Ascending aorta (tissue), 2 donors: ENCODE data around the gene SLC30A10. TPM values are rescaled to one million over a fixed set of nuclear protein-coding genes. Genes with fewer than 3 reads are reported as not detected.
"Not testable (repeated sequence)": the region's sequence is repeated elsewhere in the genome, so short reads cannot be mapped to it uniquely, and the experiment has no call there.

Experiments used
- DNase-seq, 2 donors: peaks; one replicate each; pipeline ENCODE4 v3.0.0-alpha.2; 2019; ENCODE audit warnings: low spot score in 2 of 2
- H3K27ac ChIP-seq, 2 donors: fragments of 200-600 bp; sonication (generic); one replicate each; pipeline ENCODE4 v1.5.1; 2016 to 2017; ENCODE audit warnings: mild to moderate bottlenecking in 1 of 2
- H3K27me3 ChIP-seq: fragments of 200-600 bp; sonication (generic); one replicate; pipeline ENCODE4 v1.5.1; 2017
- H3K36me3 ChIP-seq, 2 donors: fragments of 200-600 bp; sonication (generic); one replicate each; pipeline ENCODE4 v1.5.1; 2016
- H3K4me1 ChIP-seq, 2 donors: fragments of 200-600 bp; sonication (generic); one replicate each; pipeline ENCODE4 v1.5.1; 2016 to 2017; ENCODE audit warnings: mild to moderate bottlenecking in 1 of 2
- H3K4me3 ChIP-seq, 2 donors: fragments of 200-600 bp; sonication (generic); one replicate each; pipeline ENCODE4 v1.5.1; 2016 to 2017; ENCODE audit warnings: mild to moderate bottlenecking in 1 of 2
- H3K9me3 ChIP-seq, 2 donors: fragments of 200-600 bp; sonication (generic); one replicate each; pipeline ENCODE4 v1.5.1; 2016
- intact Hi-C: fragments of 100-400 bp; cut with DNase I; formaldehyde crosslinking; loops from one replicate; pipeline ENCODE4 v1.15.1; 2023
- total RNA-seq: library from RNA; depleted of rRNA; stranded (reverse); fragments of >200 nt; gene quantifications from one replicate; pipeline ENCODE4 v1.1.0, GENCODE V29; 2016
- TF ChIP-seq, protein P1 (sequence below), 3 experiments: fragments of 200-600 bp in 2 of 3; fragments of 450-650 bp in 1 of 3; sonication (generic) in 2 of 3; IDR thresholded peaks; one replicate each; pipeline ENCODE4 v1.5.1; 2016 to 2019; ENCODE audit warnings: antibody characterized with exemption in 3 of 3, mild to moderate bottlenecking in 1 of 3, moderate library complexity in 1 of 3

SLC30A10 gene
- total RNA-seq, 1 donor from 2014 or later: not detected

GRCh38 chr1:219876798-219877209 lies 51.6 kb downstream of the SLC30A10 start:
- Histone ChIP-seq H3K9me3 (no peaks in the 10 kb centered on the region), H3K4me3 (no peak overlapping the region), H3K27ac (no peak overlapping the region), H3K4me1 (no peaks in the 10 kb centered on the region), H3K36me3 (no peaks in the 10 kb centered on the region), H3K27me3 (no peaks in the 10 kb centered on the region)
- TF ChIP-seq, protein P1, sequence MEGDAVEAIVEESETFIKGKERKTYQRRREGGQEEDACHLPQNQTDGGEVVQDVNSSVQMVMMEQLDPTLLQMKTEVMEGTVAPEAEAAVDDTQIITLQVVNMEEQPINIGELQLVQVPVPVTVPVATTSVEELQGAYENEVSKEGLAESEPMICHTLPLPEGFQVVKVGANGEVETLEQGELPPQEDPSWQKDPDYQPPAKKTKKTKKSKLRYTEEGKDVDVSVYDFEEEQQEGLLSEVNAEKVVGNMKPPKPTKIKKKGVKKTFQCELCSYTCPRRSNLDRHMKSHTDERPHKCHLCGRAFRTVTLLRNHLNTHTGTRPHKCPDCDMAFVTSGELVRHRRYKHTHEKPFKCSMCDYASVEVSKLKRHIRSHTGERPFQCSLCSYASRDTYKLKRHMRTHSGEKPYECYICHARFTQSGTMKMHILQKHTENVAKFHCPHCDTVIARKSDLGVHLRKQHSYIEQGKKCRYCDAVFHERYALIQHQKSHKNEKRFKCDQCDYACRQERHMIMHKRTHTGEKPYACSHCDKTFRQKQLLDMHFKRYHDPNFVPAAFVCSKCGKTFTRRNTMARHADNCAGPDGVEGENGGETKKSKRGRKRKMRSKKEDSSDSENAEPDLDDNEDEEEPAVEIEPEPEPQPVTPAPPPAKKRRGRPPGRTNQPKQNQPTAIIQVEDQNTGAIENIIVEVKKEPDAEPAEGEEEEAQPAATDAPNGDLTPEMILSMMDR (IDR thresholded peaks at IDR 0.05): no peak
- no peak for DNase-seq
- intact Hi-C loops: no loop called here

DNA sequence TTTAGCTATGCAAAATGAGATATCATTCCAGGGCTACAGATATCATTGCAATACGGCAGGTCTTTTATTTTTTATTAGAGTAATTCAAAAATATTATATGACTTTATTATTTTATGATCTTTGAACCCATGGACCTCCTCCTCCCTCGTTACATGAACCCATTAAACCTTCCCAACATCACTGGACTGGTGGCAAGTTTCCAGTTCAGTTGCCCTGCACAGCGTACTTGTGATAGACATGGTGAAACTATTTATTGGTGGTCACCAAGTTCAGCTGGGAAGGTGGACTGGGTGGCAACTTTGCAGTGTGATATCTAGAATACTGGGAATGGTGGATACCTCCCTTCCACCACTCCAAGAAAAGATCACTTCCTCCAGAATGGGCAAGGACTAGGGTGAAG lies 52.5 kb downstream of the SLC30A10 start:
- no peak for DNase-seq
- TF ChIP-seq, protein P1 (IDR thresholded peaks at IDR 0.05): no peak
- H3K27me3 ChIP-seq: no peaks in the 10 kb centered on the region
- no peak overlapping the region for H3K27ac ChIP-seq
- H3K4me1 ChIP-seq: no peaks in the 10 kb centered on the region
- no peaks in the 10 kb centered on the region for H3K36me3 ChIP-seq
- H3K9me3 ChIP-seq: no peaks in the 10 kb centered on the region
- intact Hi-C loops: no loop called here
- H3K4me3 ChIP-seq: no peak overlapping the region

DNA sequence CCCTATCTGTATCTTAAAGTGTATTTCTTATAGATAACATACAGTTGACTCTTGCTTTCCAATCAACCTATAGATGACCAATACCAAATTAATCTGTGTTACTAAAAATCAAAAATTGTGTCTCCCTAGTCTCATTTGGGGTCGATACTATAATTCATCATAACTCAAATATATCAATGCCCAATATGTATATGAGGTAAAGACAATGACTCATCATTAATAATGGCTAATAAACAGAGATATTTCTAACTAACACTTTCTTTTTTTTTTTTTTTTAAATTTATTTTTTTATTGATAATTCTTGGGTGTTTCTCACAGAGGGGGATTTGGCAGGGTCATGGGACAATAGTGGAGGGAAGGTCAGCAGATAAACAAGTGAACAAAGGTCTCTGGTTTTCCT lies 55.8 kb downstream of the SLC30A10 start:
- H3K27me3 ChIP-seq, intact Hi-C loops, H3K4me1 ChIP-seq, H3K4me3 ChIP-seq, DNase-seq, H3K36me3 ChIP-seq, H3K27ac ChIP-seq, H3K9me3 ChIP-seq: not testable (repeated sequence)

DNA sequence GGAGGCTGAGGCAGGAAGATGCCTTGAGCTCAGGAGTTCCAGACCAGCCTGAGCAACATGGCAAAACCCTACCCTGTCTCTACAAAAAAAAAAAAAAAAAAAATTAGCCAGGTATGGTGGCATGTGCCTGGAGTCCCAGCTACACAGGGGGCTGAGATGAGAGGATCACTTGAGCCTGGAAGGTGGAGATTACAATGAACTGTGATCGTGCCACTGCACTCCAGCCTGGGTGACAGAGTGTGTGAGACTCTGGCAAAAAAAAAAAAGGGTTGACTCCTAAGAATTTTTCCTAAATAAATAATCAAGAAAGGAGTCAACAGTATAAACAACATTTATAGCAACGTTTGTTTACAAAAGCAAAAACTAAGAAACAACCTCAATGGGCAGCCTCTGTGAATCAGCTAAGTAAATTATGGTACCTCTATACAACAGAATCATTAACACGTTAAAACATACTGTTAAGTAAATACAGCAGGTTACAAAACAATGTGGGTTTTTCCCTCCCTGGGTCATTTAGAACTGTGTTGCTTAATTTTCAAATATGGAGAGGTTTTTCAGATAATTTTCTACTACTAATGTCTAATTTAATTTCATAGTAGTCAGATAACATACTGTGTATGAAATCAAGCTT lies 56.8 kb downstream of the SLC30A10 start:
- Histone ChIP-seq H3K36me3 (no peaks in the 10 kb centered on the region), H3K4me3 (no peak overlapping the region), H3K9me3 (no peaks in the 10 kb centered on the region), H3K27me3 (no peaks in the 10 kb centered on the region), H3K27ac (no peak overlapping the region), H3K4me1 (no peaks in the 10 kb centered on the region)
- TF ChIP-seq, protein P1 (IDR thresholded peaks at IDR 0.05): no peak
- no peak for DNase-seq
- intact Hi-C loops: no loop called here

DNA sequence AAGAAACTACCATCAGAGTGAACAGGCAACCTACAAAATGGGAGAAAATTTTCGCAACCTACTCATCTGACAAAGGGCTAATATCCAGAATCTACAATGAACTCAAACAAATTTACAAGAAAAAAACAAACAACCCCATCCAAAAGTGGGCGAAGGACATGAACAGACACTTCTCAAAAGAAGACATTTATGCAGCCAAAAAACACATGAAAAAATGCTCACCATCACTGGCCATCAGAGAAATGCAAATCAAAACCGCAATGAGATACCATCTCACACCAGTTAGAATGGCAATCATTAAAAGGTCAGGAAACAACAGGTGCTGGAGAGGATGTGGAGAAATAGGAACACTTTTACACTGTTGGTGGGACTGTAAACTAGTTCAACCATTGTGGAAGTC lies 59.7 kb downstream of the SLC30A10 start:
- H3K4me3 ChIP-seq, H3K36me3 ChIP-seq, intact Hi-C loops, H3K27ac ChIP-seq, H3K9me3 ChIP-seq, H3K4me1 ChIP-seq, H3K27me3 ChIP-seq, DNase-seq: not testable (repeated sequence)

Other genes starting within 250 kb of the SLC30A10 start
- 16.0 TPM for gene EPRS1, start 117.9 kb upstream of the SLC30A10 start, total RNA-seq
- 5.4 TPM for gene BPNT1, start 161.2 kb upstream of the SLC30A10 start, total RNA-seq
- 41.0 TPM for gene IARS2, start 165.6 kb upstream of the SLC30A10 start, total RNA-seq